ENCODE results near the gene TMED8.

- TF ChIP-seq CTCF (optimal IDR thresholded peaks at IDR 0.05 in 1 of 3, IDR thresholded peaks at IDR 0.05 in 1 of 3, conservative IDR thresholded peaks at IDR 0.05 in 1 of 3; ENCODE audit: extremely low read depth in 1 of 3, insufficient read depth in 2 of 3, low read length in 3 of 3) (no peak), EZH2 (IDR thresholded peaks at IDR 0.05; ENCODE audit: low read length) (no peak)
These were observed 52.6 kb downstream of the TMED8 start for GRCh38 chr14:77324289-77324688.

All from keratinocyte (primary cell).